RPMI7951 (cell line): ENCODE data around the gene DZIP1. TPM values are rescaled to one million over a fixed set of nuclear protein-coding genes. Genes with fewer than 3 reads are reported as not detected.
"Not testable (repeated sequence)": the region's sequence is repeated elsewhere in the genome, so short reads cannot be mapped to it uniquely, and the experiment has no call there.

Experiments
- DNase-seq: peaks from one replicate; pipeline ENCODE4 v3.0.0-alpha.2; 2012; ENCODE audit warnings: low read depth
- total RNA-seq: library from RNA; depleted of rRNA; stranded (reverse); fragments of >200 nt; shearing (Covaris generic); gene quantifications from 2 replicates; pipeline ENCODE4 v1.2.3, GENCODE V29; 2014; rRNA removed

DZIP1 gene
- total RNA-seq: 15.7 and 16.8 TPM in 2 replicates

- peak; percentile 83 for DNase-seq
Observed at GRCh38 chr13:95644601-95645052, at the start of gene DZIP1. Gene DZIP1, minus strand, starts transcription at chr13:95644706. Its CDS starts 2,677 bp downstream, at chr13:95642029.

- not testable (repeated sequence) for DNase-seq
Observed at GRCh38 chr13:95690986-95691385, 46.5 kb upstream of the DZIP1 start.

GRCh38 chr13:95689582-95689926 is 45.0 kb upstream of the DZIP1 start:
- no peak for DNase-seq

GRCh38 chr13:95684960-95685359 is 40.5 kb upstream of the DZIP1 start:
- DNase-seq: not testable (repeated sequence)

GRCh38 chr13:95684418-95684817 is 39.9 kb upstream of the DZIP1 start:
- DNase-seq: no peak

GRCh38 chr13:95679722-95680121 is 35.2 kb upstream of the DZIP1 start:
- DNase-seq: no peak

GRCh38 chr13:95678967-95679366 is 34.5 kb upstream of the DZIP1 start:
- no peak for DNase-seq

GRCh38 chr13:95677564-95678266 is 33.2 kb upstream of the DZIP1 start:
- peak; percentile 28 for DNase-seq

- peak; percentile 95 for DNase-seq
Observed at GRCh38 chr13:95676762-95677563, 32.5 kb upstream of the DZIP1 start, which contains the start of gene DNAJC3. Gene DNAJC3, plus strand, starts transcription at chr13:95677139. Its CDS starts 117 bp downstream, at chr13:95677256.

GRCh38 chr13:95676105-95676761 is 31.7 kb upstream of the DZIP1 start:
- DNase-seq: peak; percentile 25

- no peak for DNase-seq
Observed at GRCh38 chr13:95671597-95671996, 27.1 kb upstream of the DZIP1 start.

GRCh38 chr13:95667235-95667634 is 22.7 kb upstream of the DZIP1 start:
- DNase-seq: not testable (repeated sequence)

- DNase-seq: peak; percentile 47
Observed at GRCh38 chr13:95660981-95661581, 16.6 kb upstream of the DZIP1 start.

- no peak for DNase-seq
Observed at GRCh38 chr13:95659500-95659899, 15.0 kb upstream of the DZIP1 start.

- no peak for DNase-seq
Observed at GRCh38 chr13:95656386-95657015, 12.0 kb upstream of the DZIP1 start.

GRCh38 chr13:95652821-95653220 is 8.3 kb upstream of the DZIP1 start:
- DNase-seq: no peak

GRCh38 chr13:95652244-95652764 is 7.8 kb upstream of the DZIP1 start:
- no peak for DNase-seq

GRCh38 chr13:95650696-95651095 is 6.2 kb upstream of the DZIP1 start:
- DNase-seq: no peak

GRCh38 chr13:95647321-95647720 is 2.8 kb upstream of the DZIP1 start:
- no peak for DNase-seq

GRCh38 chr13:95643936-95644598 is 439 bp downstream of the DZIP1 start:
- DNase-seq: peak; percentile 40

GRCh38 chr13:95643571-95643935 is 953 bp downstream of the DZIP1 start:
- DNase-seq: peak; percentile 29
